Bronchial epithelial cell (primary cell): ENCODE results near the gene KATNAL1. TPM values are rescaled to one million over a fixed set of nuclear protein-coding genes. Genes with fewer than 3 reads are reported as not detected.

Source experiments
- DNase-seq: peaks from one replicate; pipeline ENCODE4 v3.0.0-alpha.2; 2010; ENCODE audit warnings: low read depth
- FAIRE-seq: peaks from 2 replicates; lab custom pipeline; 2011; peaks lifted over from hg19 to GRCh38; lab: Jason Lieb, UNC
- H3K27me3 ChIP-seq: 2 replicates; pipeline ENCODE4 v1.5.1; 2011; ENCODE audit warnings: low read length; ENCODE audit not compliant: control insufficient read depth, insufficient read depth
- H3K36me3 ChIP-seq: 2 replicates; pipeline ENCODE4 v1.5.1; 2011; ENCODE audit warnings: low read length; ENCODE audit not compliant: control insufficient read depth, insufficient read depth
- H3K4me3 ChIP-seq: 2 replicates; pipeline ENCODE4 v1.5.1; 2011; ENCODE audit warnings: mild to moderate bottlenecking, low read depth, low read length, control low read depth
- total RNA-seq: library from RNA; depleted of rRNA; stranded (reverse); fragments of >200 nt; gene quantifications from 2 replicates; pipeline ENCODE4 v1.2.1, GENCODE V29; 2014
- TF ChIP-seq, protein P1 (sequence below): IDR thresholded peaks from 2 replicates; pipeline ENCODE4 v1.5.1; 2011; ENCODE audit warnings: mild to moderate bottlenecking, moderate library complexity, low read length, control low read depth, inconsistent platforms; ENCODE audit not compliant: insufficient read depth, severe bottlenecking

KATNAL1 gene
- total RNA-seq, 1 donor from 2014 or later: 5.5 TPM

DNA sequence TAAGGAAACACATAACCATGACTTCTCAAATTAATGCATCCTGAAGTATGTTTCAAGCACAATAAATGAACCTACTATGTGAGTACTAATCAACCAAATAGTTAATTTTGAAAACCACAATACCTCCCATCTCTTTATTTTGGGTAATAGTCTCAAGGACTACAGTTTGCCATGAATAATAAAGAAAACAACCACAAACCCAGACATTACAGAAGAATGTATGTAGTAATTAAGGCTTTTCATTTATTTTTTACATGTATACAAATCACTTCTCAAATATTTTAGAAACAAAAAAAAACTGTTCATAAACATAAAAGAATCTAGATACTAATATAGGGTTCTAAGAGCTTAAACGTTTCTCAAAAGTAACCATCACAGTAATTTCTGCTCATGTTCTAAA lies 6.8 kb downstream of the KATNAL1 start:
- H3K4me3 ChIP-seq: no peak overlapping the region
- no peaks in the 10 kb centered on the region for H3K36me3 ChIP-seq
- FAIRE-seq: no peak
- no peaks in the 10 kb centered on the region for H3K27me3 ChIP-seq
- DNase-seq: no peak
- TF ChIP-seq, protein P1, sequence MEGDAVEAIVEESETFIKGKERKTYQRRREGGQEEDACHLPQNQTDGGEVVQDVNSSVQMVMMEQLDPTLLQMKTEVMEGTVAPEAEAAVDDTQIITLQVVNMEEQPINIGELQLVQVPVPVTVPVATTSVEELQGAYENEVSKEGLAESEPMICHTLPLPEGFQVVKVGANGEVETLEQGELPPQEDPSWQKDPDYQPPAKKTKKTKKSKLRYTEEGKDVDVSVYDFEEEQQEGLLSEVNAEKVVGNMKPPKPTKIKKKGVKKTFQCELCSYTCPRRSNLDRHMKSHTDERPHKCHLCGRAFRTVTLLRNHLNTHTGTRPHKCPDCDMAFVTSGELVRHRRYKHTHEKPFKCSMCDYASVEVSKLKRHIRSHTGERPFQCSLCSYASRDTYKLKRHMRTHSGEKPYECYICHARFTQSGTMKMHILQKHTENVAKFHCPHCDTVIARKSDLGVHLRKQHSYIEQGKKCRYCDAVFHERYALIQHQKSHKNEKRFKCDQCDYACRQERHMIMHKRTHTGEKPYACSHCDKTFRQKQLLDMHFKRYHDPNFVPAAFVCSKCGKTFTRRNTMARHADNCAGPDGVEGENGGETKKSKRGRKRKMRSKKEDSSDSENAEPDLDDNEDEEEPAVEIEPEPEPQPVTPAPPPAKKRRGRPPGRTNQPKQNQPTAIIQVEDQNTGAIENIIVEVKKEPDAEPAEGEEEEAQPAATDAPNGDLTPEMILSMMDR: no peak

DNA sequence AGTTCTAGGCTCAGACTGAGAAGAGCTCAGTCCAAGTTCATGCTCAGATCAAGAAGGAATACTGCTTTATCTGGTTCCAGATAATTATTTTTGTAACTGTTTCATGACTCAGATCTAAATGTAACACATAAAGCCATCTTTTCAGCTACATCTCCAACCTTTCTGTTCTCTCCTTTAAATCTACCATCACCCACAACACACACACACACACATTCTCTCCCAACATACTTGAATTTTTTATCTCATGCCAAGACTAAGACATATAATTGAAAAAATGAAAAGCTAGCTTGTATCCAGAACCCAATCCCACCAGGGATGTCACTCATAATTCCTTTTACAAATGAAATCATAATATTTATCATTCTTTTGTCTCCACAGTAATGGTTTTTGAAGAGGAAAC lies 7.6 kb downstream of the KATNAL1 start:
- DNase-seq (no peak), FAIRE-seq (no peak)
- Histone ChIP-seq H3K27me3 (no peaks in the 10 kb centered on the region), H3K36me3 (no peaks in the 10 kb centered on the region), H3K4me3 (no peak overlapping the region)
- TF ChIP-seq, protein P1: no peak

DNA sequence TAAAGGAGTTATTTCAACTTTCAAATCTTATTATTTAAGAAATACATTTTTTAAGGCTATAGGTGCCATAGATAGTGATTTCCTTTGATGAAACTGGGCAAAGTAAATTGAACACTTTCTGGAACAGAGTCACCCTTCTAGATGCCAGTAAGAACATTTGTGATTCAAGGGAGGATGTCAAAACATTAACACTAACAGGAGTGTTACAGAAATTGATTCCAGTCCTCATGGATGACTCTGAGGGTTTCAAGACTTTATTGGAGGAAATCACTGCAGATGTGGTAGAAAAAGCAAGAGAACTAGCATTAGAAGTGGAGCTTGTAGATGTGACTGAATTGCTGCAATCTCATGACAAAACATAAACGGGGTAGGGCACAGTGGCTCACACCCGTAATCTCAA lies 12.2 kb downstream of the KATNAL1 start:
- H3K4me3 ChIP-seq: no peak overlapping the region
- H3K36me3 ChIP-seq: no peaks in the 10 kb centered on the region
- no peaks in the 10 kb centered on the region for H3K27me3 ChIP-seq
- FAIRE-seq (no peak), DNase-seq (no peak)
- TF ChIP-seq, protein P1: no peak

DNA sequence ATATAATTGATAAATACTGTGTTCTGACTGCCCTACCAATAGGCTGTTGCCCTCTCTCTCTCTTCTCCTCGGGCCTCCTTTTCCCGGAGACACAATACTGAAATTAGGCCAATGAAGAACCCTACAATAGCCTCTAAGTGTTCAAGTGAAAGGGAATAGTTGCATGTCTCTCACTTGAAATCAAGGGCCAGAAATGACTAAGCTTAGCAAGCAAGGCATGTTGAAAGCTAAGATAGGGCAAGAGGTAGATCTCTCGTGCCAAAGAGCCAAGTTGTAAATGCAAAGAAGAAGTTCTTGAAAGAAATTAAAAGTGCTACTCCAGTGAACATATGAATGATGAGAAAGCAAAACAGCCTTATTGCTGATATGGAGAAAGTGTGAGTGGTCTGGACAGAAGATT lies 13.3 kb downstream of the KATNAL1 start:
- Histone ChIP-seq H3K4me3 (no peak overlapping the region), H3K27me3 (no peaks in the 10 kb centered on the region), H3K36me3 (no peaks in the 10 kb centered on the region)
- TF ChIP-seq, protein P1: no peak
- DNase-seq (no peak), FAIRE-seq (no peak)

DNA sequence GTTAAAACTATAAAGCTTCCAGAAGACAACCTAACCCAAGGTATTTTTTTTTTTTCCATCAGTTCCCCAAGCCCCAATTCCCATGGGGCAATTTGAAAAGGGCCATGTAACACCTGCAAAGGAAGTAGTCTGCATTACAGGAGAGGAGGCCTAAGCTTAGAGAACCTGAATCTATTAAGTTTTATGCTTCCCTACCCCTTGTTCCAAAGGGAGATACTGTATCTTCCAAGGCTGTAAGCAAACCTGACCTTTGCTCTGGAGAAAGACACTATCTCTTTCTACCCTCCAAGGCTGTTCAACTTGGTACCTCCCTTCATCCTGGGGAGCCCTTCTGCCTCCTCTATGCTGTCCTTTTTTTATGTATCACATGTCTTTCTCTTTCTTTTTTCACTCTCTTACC lies 15.0 kb downstream of the KATNAL1 start:
- Histone ChIP-seq H3K4me3 (no peak overlapping the region), H3K27me3 (no peaks in the 10 kb centered on the region), H3K36me3 (no peaks in the 10 kb centered on the region)
- FAIRE-seq: no peak
- TF ChIP-seq, protein P1: no peak
- no peak for DNase-seq

DNA sequence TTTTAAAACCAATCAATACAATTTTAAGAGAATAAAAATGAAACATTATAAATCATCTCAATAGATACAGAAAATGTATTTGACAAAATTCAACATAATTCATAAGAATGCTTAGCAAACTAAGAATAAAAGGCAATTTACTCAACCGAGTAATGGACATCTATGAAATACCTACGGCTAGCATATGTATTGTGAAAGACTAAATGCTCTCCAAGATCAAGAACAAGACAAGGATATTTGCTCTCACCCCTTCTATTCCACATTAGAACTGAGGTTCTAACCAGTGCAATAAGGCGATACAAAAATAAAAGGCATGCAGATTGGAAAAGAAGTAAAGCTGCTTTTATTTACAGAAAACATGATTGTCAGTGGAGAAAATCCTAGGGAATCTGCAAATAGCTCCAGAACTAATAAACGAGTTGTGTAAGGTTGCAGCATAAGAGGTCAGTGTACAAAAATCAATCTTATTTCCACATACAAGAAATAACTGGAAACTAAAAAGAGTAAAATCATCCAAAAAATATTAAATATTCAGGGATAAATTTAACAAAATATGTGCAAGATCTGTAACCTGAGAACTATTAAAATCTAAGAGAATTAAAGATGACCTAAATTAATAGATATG lies 16.4 kb downstream of the KATNAL1 start:
- no peak for FAIRE-seq

More for the DNA sequence above, 16.4 kb downstream of the KATNAL1 start:
- no peak for DNase-seq
- Histone ChIP-seq H3K27me3 (no peaks in the 10 kb centered on the region), H3K4me3 (no peak overlapping the region), H3K36me3 (no peaks in the 10 kb centered on the region)
- TF ChIP-seq, protein P1: no peak
